AG10803 (cell line): ENCODE results near the gene ZNF154.

Experiments used
- DNase-seq: peaks from one replicate; pipeline ENCODE4 v3.0.0; 2010; ENCODE audit warnings: low read depth
- H3K4me3 ChIP-seq: 2 replicates; pipeline ENCODE4 v1.5.1; 2011; ENCODE audit warnings: mild to moderate bottlenecking, low read length, control low read depth
- CTCF ChIP-seq: conservative IDR thresholded peaks from 2 replicates; pipeline ENCODE4 v1.5.1; 2011; ENCODE audit warnings: mild to moderate bottlenecking, low read length, control low read depth, inconsistent platforms

Gene ZNF154

DNA sequence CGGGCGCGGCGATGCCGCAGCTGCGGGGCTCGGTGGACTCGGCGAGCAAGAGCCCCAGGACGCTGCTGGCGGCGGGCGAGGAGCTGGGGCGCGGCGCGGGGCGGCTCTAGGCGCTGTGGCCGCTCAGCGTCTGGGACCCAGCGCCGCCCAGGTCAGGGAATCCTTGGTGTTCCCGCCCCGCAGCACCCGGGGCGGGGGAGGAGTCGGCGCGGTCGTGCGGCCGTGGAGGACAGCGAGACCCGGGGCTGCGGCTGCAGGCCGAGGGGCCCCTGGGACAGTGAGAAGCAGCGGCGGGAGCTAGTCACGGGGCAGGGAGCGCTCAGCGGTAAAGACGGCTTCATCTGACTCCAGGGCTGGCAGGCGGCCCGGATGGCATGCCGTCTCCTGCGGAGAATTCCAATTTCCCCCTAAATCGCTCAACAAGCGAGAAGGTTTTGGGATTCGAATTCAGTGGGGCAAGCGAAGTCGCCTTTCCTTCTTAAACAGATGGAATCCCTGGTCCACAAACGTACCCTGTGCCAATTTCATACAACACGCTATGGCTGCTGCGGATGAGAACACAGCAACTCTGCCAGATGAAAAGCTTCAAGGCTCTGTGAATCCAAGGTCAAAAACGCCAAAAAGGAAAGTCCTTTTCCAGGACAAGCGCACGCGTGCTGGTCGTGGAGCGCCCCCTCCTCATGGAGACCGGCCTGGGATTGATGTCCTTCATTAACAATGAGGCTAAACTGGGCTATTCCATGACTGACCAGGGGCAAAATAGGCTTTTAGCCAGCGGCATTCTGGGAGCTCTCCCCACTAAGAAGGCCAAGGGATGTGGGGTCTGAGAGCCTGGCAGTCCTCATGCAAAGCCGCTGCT, 44.5 kb downstream of the ZNF154 start:
- DNase-seq = peak; percentile 50
- peak overlapping the region; percentile 62 for H3K4me3 ChIP-seq
- TF ChIP-seq CTCF = no peak

GRCh38 chr19:57656346-57656745, 52.7 kb downstream of the ZNF154 start:
- no peak for DNase-seq
- no peak for TF ChIP-seq CTCF
- H3K4me3 ChIP-seq = no peak overlapping the region

GRCh38 chr19:57655443-57655842, 53.6 kb downstream of the ZNF154 start:
- TF ChIP-seq CTCF = no peak
- H3K4me3 ChIP-seq = no peak overlapping the region
- DNase-seq = no peak

GRCh38 chr19:57653689-57654088, 55.3 kb downstream of the ZNF154 start:
- no peak for TF ChIP-seq CTCF

GRCh38 chr19:57651654-57651996, 57.4 kb downstream of the ZNF154 start:
- TF ChIP-seq CTCF = peak; percentile 10; the same call in 1 of the 2 replicates

More at GRCh38 chr19:57653689-57654088, 55.3 kb downstream of the ZNF154 start:
- DNase-seq = no peak
- no peak overlapping the region for H3K4me3 ChIP-seq

GRCh38 chr19:57648331-57649003, 60.5 kb downstream of the ZNF154 start:
- H3K4me3 ChIP-seq = no peak overlapping the region
- TF ChIP-seq CTCF = no peak
- DNase-seq = no peak

More at GRCh38 chr19:57651654-57651996, 57.4 kb downstream of the ZNF154 start:
- no peak for DNase-seq
- H3K4me3 ChIP-seq = no peak overlapping the region
